Mesenchymal stem cell (in vitro differentiated cells and primary cell): ENCODE measurements around the gene KHDRBS1.
"Not testable (repeated sequence)": the region's sequence is repeated elsewhere in the genome, so short reads cannot be mapped to it uniquely, and the experiment has no call there.

Experiments
- DNase-seq: peaks from one replicate; pipeline ENCODE4 v3.0.0-alpha.2; 2013
- H2AFZ ChIP-seq: one replicate; pipeline ENCODE4 v1.6.1; 2013; ENCODE audit warnings: low read depth, mild to moderate bottlenecking, control low read depth, inconsistent platforms, low read length, moderate library complexity
- H2AK5ac ChIP-seq: 2 replicates; pipeline ENCODE4 v1.6.1; 2013; ENCODE audit warnings: low read length, moderate library complexity, mild to moderate bottlenecking, inconsistent platforms; ENCODE audit not compliant: severe bottlenecking
- H2BK120ac ChIP-seq: one replicate; pipeline ENCODE4 v1.6.1; 2013; ENCODE audit warnings: low read depth, mild to moderate bottlenecking, inconsistent platforms, low read length, moderate library complexity
- H2BK12ac ChIP-seq, 2 experiments: one replicate each; pipeline ENCODE4 v1.6.1; 2013; ENCODE audit warnings: inconsistent platforms in 2 of 2, low read length in 2 of 2, mild to moderate bottlenecking in 2 of 2, moderate library complexity in 2 of 2, control low read depth in 1 of 2
- H2BK15ac ChIP-seq: one replicate; pipeline ENCODE4 v1.6.1; 2013; ENCODE audit warnings: mild to moderate bottlenecking, low read depth, inconsistent platforms; ENCODE audit not compliant: poor library complexity, severe bottlenecking
- H2BK5ac ChIP-seq: 2 replicates; pipeline ENCODE4 v1.6.1; 2013; ENCODE audit warnings: low read depth, mild to moderate bottlenecking, low read length, control low read depth, inconsistent platforms; ENCODE audit not compliant: poor library complexity, severe bottlenecking
- H3K14ac ChIP-seq, 2 experiments: one replicate each; pipeline ENCODE4 v1.6.1; 2013; ENCODE audit warnings: inconsistent platforms in 2 of 2, low read length in 2 of 2, control low read depth in 1 of 2, mild to moderate bottlenecking in 1 of 2, moderate library complexity in 1 of 2
- H3K18ac ChIP-seq, 2 experiments: one replicate each; pipeline ENCODE4 v1.6.1; 2013; ENCODE audit warnings: inconsistent platforms in 2 of 2, low read length in 2 of 2, control low read depth in 1 of 2, low read depth in 1 of 2, mild to moderate bottlenecking in 1 of 2
- H3K23ac ChIP-seq, 2 experiments: one replicate each; pipeline ENCODE4 v1.6.1; 2013; ENCODE audit warnings: inconsistent platforms in 2 of 2, low read length in 2 of 2, mild to moderate bottlenecking in 2 of 2, moderate library complexity in 2 of 2, control low read depth in 1 of 2
- H3K27ac ChIP-seq: 2 replicates; pipeline ENCODE4 v1.5.1; 2013; ENCODE audit warnings: mild to moderate bottlenecking, moderate library complexity, low read length, control low read depth, inconsistent platforms; ENCODE audit not compliant: poor library complexity, severe bottlenecking
- H3K27me3 ChIP-seq, 2 experiments: 2 replicates each; pipeline versions ENCODE4 v1.6.1 to v1.7.0; 2013; ENCODE audit warnings: low read length in 2 of 2, mild to moderate bottlenecking in 2 of 2, moderate library complexity in 2 of 2, control low read depth in 1 of 2, inconsistent platforms in 1 of 2; ENCODE audit not compliant: control insufficient read depth in 1 of 2, insufficient read depth in 1 of 2
- H3K36me3 ChIP-seq, 2 experiments: 2 replicates each; pipeline versions ENCODE4 v1.6.1 to v1.7.0; 2013; ENCODE audit warnings: low read length in 2 of 2, control low read depth in 1 of 2, inconsistent platforms in 1 of 2, low read depth in 1 of 2, mild to moderate bottlenecking in 1 of 2; ENCODE audit not compliant: insufficient read depth in 2 of 2, control insufficient read depth in 1 of 2
- H3K4ac ChIP-seq, 2 experiments: one replicate each; pipeline ENCODE4 v1.6.1; 2013; ENCODE audit warnings: inconsistent platforms in 2 of 2, low read length in 2 of 2, mild to moderate bottlenecking in 2 of 2, moderate library complexity in 2 of 2, control low read depth in 1 of 2, low read depth in 1 of 2
- H3K4me1 ChIP-seq: 2 replicates; pipeline ENCODE4 v1.6.1; 2013; ENCODE audit warnings: low read depth, low read length, control low read depth; ENCODE audit not compliant: control insufficient read depth, insufficient read depth
- H3K4me2 ChIP-seq: 2 replicates; pipeline ENCODE4 v1.6.1; 2013; ENCODE audit warnings: low read length, mild to moderate bottlenecking, inconsistent platforms; ENCODE audit not compliant: poor library complexity, severe bottlenecking
- H3K4me3 ChIP-seq, 2 experiments: 2 replicates each; pipeline versions ENCODE4 v1.5.1 to v1.7.0; 2013; ENCODE audit warnings: low read length in 2 of 2, mild to moderate bottlenecking in 2 of 2, control low read depth in 1 of 2, low read depth in 1 of 2; ENCODE audit not compliant: insufficient read depth in 1 of 2
- H3K79me1 ChIP-seq: replicated peaks from 2 replicates; pipeline ENCODE4 v1.6.1; 2013; ENCODE audit warnings: mild to moderate bottlenecking, control low read depth, low read length, inconsistent platforms; ENCODE audit not compliant: poor library complexity, severe bottlenecking
- H3K9ac ChIP-seq: 2 replicates; pipeline ENCODE4 v1.7.0; 2013; ENCODE audit warnings: mild to moderate bottlenecking, low read length, moderate library complexity
- H3K9me3 ChIP-seq: 2 replicates; pipeline ENCODE4 v1.7.0; 2013; ENCODE audit warnings: mild to moderate bottlenecking, low read length; ENCODE audit not compliant: control insufficient read depth
- H4K8ac ChIP-seq: one replicate; pipeline ENCODE4 v1.6.1; 2013; ENCODE audit warnings: inconsistent platforms, mild to moderate bottlenecking, low read length, moderate library complexity
- H4K91ac ChIP-seq: one replicate; pipeline ENCODE4 v1.6.1; 2013; ENCODE audit warnings: mild to moderate bottlenecking, low read length, inconsistent platforms
- WGBS: methylation state at CpG from one replicate; pipeline ENCODE4 v1.1.7; 2013; ENCODE audit warnings: mixed read lengths; 5-methylcytosine and 5-hydroxymethylcytosine counted together

Gene KHDRBS1

GRCh38 chr1:32020339-32020738, 6.7 kb downstream of the KHDRBS1 start:
- no peak overlapping the region for H2BK15ac ChIP-seq
- H3K4me3 ChIP-seq: peak overlapping the region in 1 of 2 experiments; percentile 32
- H3K9me3 ChIP-seq: no peaks in the 10 kb centered on the region
- 94% methylated on average over 6 of the region's 6 CpGs for WGBS
- H3K9ac ChIP-seq: no peak overlapping the region
- H3K23ac ChIP-seq: no peak overlapping the region
- H3K18ac ChIP-seq: no peak overlapping the region
- H3K27me3 ChIP-seq: no peaks in the 10 kb centered on the region
- no peak overlapping the region for H3K4me2 ChIP-seq
- peaks cover 17% of the 10 kb centered on the region for H3K4me1 ChIP-seq
- H2BK120ac ChIP-seq: no peak overlapping the region
- H3K27ac ChIP-seq: no peak overlapping the region
- H4K91ac ChIP-seq: no peak overlapping the region
- no peak overlapping the region for H3K14ac ChIP-seq
- no peak overlapping the region for H2AFZ ChIP-seq
- DNase-seq: no peak
- H3K4ac ChIP-seq: no peak overlapping the region
- H2BK12ac ChIP-seq: no peak overlapping the region
- peaks cover 32 to 35% of the 10 kb centered on the region in 2 experiments for H3K36me3 ChIP-seq
- H4K8ac ChIP-seq: no peak overlapping the region
- no peaks in the 10 kb centered on the region for H3K79me1 ChIP-seq
- H2BK5ac ChIP-seq: no peak overlapping the region
- no peak overlapping the region for H2AK5ac ChIP-seq

GRCh38 chr1:32021574-32022018, 7.9 kb downstream of the KHDRBS1 start:
- not testable (repeated sequence) for H3K27me3 ChIP-seq, H2BK15ac ChIP-seq, DNase-seq, H3K27ac ChIP-seq, H4K8ac ChIP-seq, H3K9me3 ChIP-seq, H3K4ac ChIP-seq, H3K9ac ChIP-seq, H3K14ac ChIP-seq, H2BK5ac ChIP-seq, H3K4me3 ChIP-seq, H3K79me1 ChIP-seq, H2AFZ ChIP-seq, H3K23ac ChIP-seq, H4K91ac ChIP-seq, H2BK120ac ChIP-seq, H3K4me2 ChIP-seq, H2BK12ac ChIP-seq, H3K18ac ChIP-seq, H2AK5ac ChIP-seq
- peaks cover 16% of the 10 kb centered on the region for H3K4me1 ChIP-seq
- WGBS: over 99% methylated on average over 8 of the region's 8 CpGs
- peaks cover 32 to 34% of the 10 kb centered on the region in 2 experiments for H3K36me3 ChIP-seq

- Histone ChIP-seq H3K18ac (no peak overlapping the region), H2AFZ (no peak overlapping the region), H3K4me2 (no peak overlapping the region), H2BK5ac (no peak overlapping the region), H4K8ac (no peak overlapping the region), H3K4me1 (peaks cover 16% of the 10 kb centered on the region), H3K23ac (no peak overlapping the region), H4K91ac (no peak overlapping the region), H3K9ac (no peak overlapping the region), H3K4ac (no peak overlapping the region), H3K27ac (no peak overlapping the region), H3K27me3 (no peaks in the 10 kb centered on the region), H2BK120ac (no peak overlapping the region), H2BK12ac (no peak overlapping the region), H3K14ac (no peak overlapping the region), H3K36me3 (peaks cover 31 to 37% of the 10 kb centered on the region in 2 experiments), H2AK5ac (no peak overlapping the region), H3K4me3 (no peak overlapping the region), H3K9me3 (no peaks in the 10 kb centered on the region), H3K79me1 (no peaks in the 10 kb centered on the region), H2BK15ac (no peak overlapping the region)
- no peak for DNase-seq
- WGBS: 95% methylated on average over 2 of the region's 3 CpGs
Observed at GRCh38 chr1:32023351-32023750, 9.7 kb downstream of the KHDRBS1 start.

- H2BK5ac ChIP-seq: no peak overlapping the region
- no peak overlapping the region for H3K4me3 ChIP-seq
Observed at GRCh38 chr1:32025515-32025914, 11.8 kb downstream of the KHDRBS1 start.

More at GRCh38 chr1:32025515-32025914, 11.8 kb downstream of the KHDRBS1 start:
- no peak overlapping the region for H2AFZ ChIP-seq
- H3K36me3 ChIP-seq: peaks cover 29 to 47% of the 10 kb centered on the region in 2 experiments
- no peak overlapping the region for H3K4me2 ChIP-seq
- H3K23ac ChIP-seq: no peak overlapping the region
- no peak for DNase-seq
- no peak overlapping the region for H3K9ac ChIP-seq
- H2BK15ac ChIP-seq: no peak overlapping the region
- 95% methylated on average over 5 of the region's 6 CpGs for WGBS
- no peak overlapping the region for H2AK5ac ChIP-seq
- no peak overlapping the region for H4K8ac ChIP-seq
- no peak overlapping the region for H3K4ac ChIP-seq
- H3K27ac ChIP-seq: no peak overlapping the region
- no peaks in the 10 kb centered on the region for H3K9me3 ChIP-seq
- H3K79me1 ChIP-seq: no peaks in the 10 kb centered on the region
- peaks cover 8% of the 10 kb centered on the region for H3K4me1 ChIP-seq
- H2BK12ac ChIP-seq: no peak overlapping the region
- no peaks in the 10 kb centered on the region for H3K27me3 ChIP-seq
- no peak overlapping the region for H2BK120ac ChIP-seq
- no peak overlapping the region for H3K14ac ChIP-seq
- no peak overlapping the region for H3K18ac ChIP-seq
- H4K91ac ChIP-seq: no peak overlapping the region
